Panc1 (cell line): Measurements from ENCODE around the gene HERC4. TPM values are rescaled to one million over a fixed set of nuclear protein-coding genes. Genes with fewer than 3 reads are reported as not detected.

Experiments used
- ATAC-seq: fragments of 200-7000 bp; cut with Tn5 transposase; 2 replicates; pipeline ENCODE4 v1.9.1; 2020; ENCODE audit warnings: mild to moderate bottlenecking, moderate library complexity
- BruUV-seq: library from RNA; stranded (reverse); fragments of 400-500 nt; replicated peaks from 2 replicates; lab custom pipeline; 2021; lab: Mats Ljungman, UMichigan
- CTCF ChIA-PET: fragments of 300-600 bp; sonication (Branson Sonifier 250); formaldehyde crosslinking; loops from one replicate; lab custom pipeline; 2022; ENCODE audit warnings: antibody characterized with exemption; lab: Charles Lee
- POLR2A ChIA-PET: fragments of 300-600 bp; sonication (Branson Sonifier 250); formaldehyde crosslinking; loops from one replicate; lab custom pipeline; 2022; ENCODE audit warnings: antibody characterized with exemption; lab: Charles Lee
- DNase-seq: peaks from one replicate; pipeline ENCODE4 v3.0.0-alpha.2; 2010; ENCODE audit warnings: low read depth, low spot score
- H3K27ac ChIP-seq: 2 replicates; pipeline ENCODE4 v1.5.1; 2011; ENCODE audit warnings: mild to moderate bottlenecking, low read length, inconsistent platforms
- H3K27me3 ChIP-seq: fragments of 200-500 bp; sonication (Bioruptor generic); 2 replicates; pipeline ENCODE4 v1.6.0; 2014; ENCODE audit warnings: low read length, inconsistent platforms; ENCODE audit not compliant: control insufficient read depth, insufficient read depth
- H3K36me3 ChIP-seq: fragments of 200-500 bp; sonication (Bioruptor generic); 2 replicates; pipeline ENCODE4 v1.5.1; 2014; ENCODE audit warnings: inconsistent platforms, mild to moderate bottlenecking, low read length, moderate library complexity; ENCODE audit not compliant: control insufficient read depth, insufficient read depth
- H3K4me1 ChIP-seq: 2 replicates; pipeline ENCODE4 v1.5.1; 2011; ENCODE audit warnings: inconsistent platforms, mild to moderate bottlenecking, low read length, moderate library complexity; ENCODE audit not compliant: control insufficient read depth, insufficient read depth
- H3K4me3 ChIP-seq, 2 experiments: 2 replicates each; pipeline ENCODE4 v1.5.1; 2011 to 2012; ENCODE audit warnings: low read depth in 2 of 2, low read length in 2 of 2, mild to moderate bottlenecking in 2 of 2, inconsistent platforms in 1 of 2, moderate library complexity in 1 of 2
- H3K9me3 ChIP-seq: fragments of 200-500 bp; sonication (Bioruptor generic); 2 replicates; pipeline ENCODE4 v1.5.1; 2014; ENCODE audit warnings: low read depth, mild to moderate bottlenecking, inconsistent platforms, low read length, moderate library complexity; ENCODE audit not compliant: control insufficient read depth, insufficient read depth
- POLR2AphosphoS5 ChIP-seq: IDR thresholded peaks from 2 replicates; pipeline ENCODE4 v1.6.1; 2012; ENCODE audit warnings: mild to moderate bottlenecking, low read depth, low read length, moderate library complexity
- REST ChIP-seq, 2 experiments: IDR thresholded peaks; 2 replicates each; pipeline ENCODE4 v1.6.1; 2011 to 2012; ENCODE audit warnings: low read depth in 2 of 2, control low read depth in 1 of 2, low read length in 1 of 2, mild to moderate bottlenecking in 1 of 2, moderate library complexity in 1 of 2; ENCODE audit not compliant: insufficient read depth in 1 of 2
- SIN3A ChIP-seq: IDR thresholded peaks from 2 replicates; pipeline ENCODE4 v1.6.1; 2012; ENCODE audit warnings: low read depth, mild to moderate bottlenecking, low read length, moderate library complexity, borderline replicate concordance; ENCODE audit not compliant: insufficient read depth
- TCF7L2 ChIP-seq: IDR thresholded peaks from 2 replicates; pipeline ENCODE4 v1.6.1; 2011; ENCODE audit warnings: mild to moderate bottlenecking, low read depth, low read length, inconsistent platforms
- in situ Hi-C: cut with HindIII; loops from 2 replicates; pipeline ENCODE4 v1.10.0; 2016; ENCODE audit warnings: low sequenced_read_pairs, low pct_unique_long_range_greater_than_20kb
- intact Hi-C: fragments of 100-400 bp; cut with micrococcal nuclease; formaldehyde crosslinking; loops from one replicate; pipeline ENCODE4 v1.10.0; 2022; ENCODE audit not compliant: unreplicated experiment
- total RNA-seq: library from RNA; stranded (reverse); gene quantifications from one replicate; pipeline ENCODE4 v1.2.1, GENCODE V29; 2021; ENCODE audit not compliant: unreplicated experiment
- TF ChIP-seq, protein P1 (sequence below): fragments of 450-650 bp; IDR thresholded peaks from 2 replicates; pipeline ENCODE4 v1.5.1; 2017; ENCODE audit warnings: mild to moderate bottlenecking

The HERC4 gene
- total RNA-seq, 1 experiment from 2014 or later: 119 TPM

DNA sequence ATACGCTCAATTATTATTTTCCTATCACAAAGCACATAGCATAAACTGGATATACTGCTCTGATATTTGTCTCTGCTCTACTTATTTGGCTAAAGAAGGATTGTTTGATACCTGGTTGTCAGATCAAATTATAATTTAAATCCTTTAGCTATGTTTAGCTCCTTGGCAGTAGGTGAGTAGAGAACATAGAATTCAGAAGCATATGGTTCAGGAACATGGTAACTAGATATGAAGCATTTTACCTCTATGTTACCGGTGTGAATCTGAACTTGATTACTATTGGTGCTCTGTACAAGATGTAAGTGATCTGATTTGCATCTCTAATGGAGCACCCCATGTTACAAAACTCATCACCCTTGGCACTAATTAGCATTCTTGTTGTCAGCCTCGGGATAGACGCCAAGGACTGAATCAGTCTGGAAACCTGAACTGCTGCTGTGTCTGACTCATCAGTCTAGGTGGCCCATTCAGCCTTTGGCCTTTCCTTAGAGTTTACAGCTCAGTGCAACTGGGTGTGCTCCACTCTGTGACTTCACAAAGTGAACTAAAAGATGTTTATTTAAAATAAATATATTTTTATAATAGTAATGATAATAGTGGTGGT lies 21.9 kb upstream of the HERC4 start:
- TSS peak; percentile 82 for BruUV-seq
- DNase-seq (peak; percentile 96), ATAC-seq (peak; percentile 94)
- POLR2A ChIA-PET: interaction anchor here (0.5 to 0.6 kb wide), 2 partner anchors 12 to 1334 kb away, joined by 4 read pairs; no protein-coding TSS in a partner anchor
- peaks cover 80% of the 10 kb centered on the region for H3K4me1 ChIP-seq
- no peaks in the 10 kb centered on the region for H3K36me3 ChIP-seq
- CTCF ChIA-PET: interaction anchor here (0.9 kb wide), 1 partner anchor 26 kb away, joined by 3 read pairs; no protein-coding TSS in a partner anchor
- no peaks in the 10 kb centered on the region for H3K9me3 ChIP-seq
- TF ChIP-seq TCF7L2: no peak
- peak; percentile 80 for TF ChIP-seq POLR2AphosphoS5
- TF ChIP-seq REST (IDR thresholded peaks at IDR 0.05; ENCODE audit: insufficient read depth in 1 of 2, low read depth in 2 of 2, low read length in 1 of 2): no peak
- no peaks in the 10 kb centered on the region for H3K27me3 ChIP-seq
- peak overlapping the region; percentile 100 for H3K27ac ChIP-seq
- in situ Hi-C loops (no loop called here), intact Hi-C loops (no loop called here)
- H3K4me3 ChIP-seq: no peak overlapping the region

GRCh38 chr10:68095153-68095552 lies 20.1 kb upstream of the HERC4 start:
- in situ Hi-C loops: no loop called here
- TF ChIP-seq, protein P1, sequence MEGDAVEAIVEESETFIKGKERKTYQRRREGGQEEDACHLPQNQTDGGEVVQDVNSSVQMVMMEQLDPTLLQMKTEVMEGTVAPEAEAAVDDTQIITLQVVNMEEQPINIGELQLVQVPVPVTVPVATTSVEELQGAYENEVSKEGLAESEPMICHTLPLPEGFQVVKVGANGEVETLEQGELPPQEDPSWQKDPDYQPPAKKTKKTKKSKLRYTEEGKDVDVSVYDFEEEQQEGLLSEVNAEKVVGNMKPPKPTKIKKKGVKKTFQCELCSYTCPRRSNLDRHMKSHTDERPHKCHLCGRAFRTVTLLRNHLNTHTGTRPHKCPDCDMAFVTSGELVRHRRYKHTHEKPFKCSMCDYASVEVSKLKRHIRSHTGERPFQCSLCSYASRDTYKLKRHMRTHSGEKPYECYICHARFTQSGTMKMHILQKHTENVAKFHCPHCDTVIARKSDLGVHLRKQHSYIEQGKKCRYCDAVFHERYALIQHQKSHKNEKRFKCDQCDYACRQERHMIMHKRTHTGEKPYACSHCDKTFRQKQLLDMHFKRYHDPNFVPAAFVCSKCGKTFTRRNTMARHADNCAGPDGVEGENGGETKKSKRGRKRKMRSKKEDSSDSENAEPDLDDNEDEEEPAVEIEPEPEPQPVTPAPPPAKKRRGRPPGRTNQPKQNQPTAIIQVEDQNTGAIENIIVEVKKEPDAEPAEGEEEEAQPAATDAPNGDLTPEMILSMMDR: no peak
- TF ChIP-seq REST (IDR thresholded peaks at IDR 0.05; ENCODE audit: insufficient read depth in 1 of 2, low read depth in 2 of 2, low read length in 1 of 2): no peak
- no peak for TF ChIP-seq SIN3A
- TF ChIP-seq POLR2AphosphoS5: no peak
- peak overlapping the region; percentile 100 for H3K27ac ChIP-seq
- intact Hi-C loops: no loop called here
- no peaks in the 10 kb centered on the region for H3K36me3 ChIP-seq
- ChIA-PET POLR2A (interaction anchor here (0.8 kb wide), 2 partner anchors 10 to 16 kb away, joined by 3 to 5 read pairs; no protein-coding TSS in a partner anchor), CTCF (interaction anchor here (0.6 to 0.7 kb wide), 3 partner anchors 11 to 214 kb away, joined by 3 to 6 read pairs (median 4); no protein-coding TSS in a partner anchor)
- peak; percentile 61 for ATAC-seq
- no peak for DNase-seq
- peaks cover 72% of the 10 kb centered on the region for H3K4me1 ChIP-seq
- no peaks in the 10 kb centered on the region for H3K27me3 ChIP-seq
- BruUV-seq: no TSS peak
- no peak overlapping the region for H3K4me3 ChIP-seq
- H3K9me3 ChIP-seq: no peaks in the 10 kb centered on the region
